H1 (cell line): ENCODE measurements around the gene GRK5. TPM values are rescaled to one million over a fixed set of nuclear protein-coding genes. Genes with fewer than 3 reads are reported as not detected.

Source experiments
- CTCF ChIA-PET: fragments of 300-600 bp; sonication (Branson Sonifier 250); formaldehyde crosslinking; loops from one replicate; lab custom pipeline; 2021; ENCODE audit not compliant: partially characterized antibody; lab: Charles Lee
- POLR2A ChIA-PET: fragments of 300-600 bp; sonication (Branson Sonifier 250); formaldehyde crosslinking; loops from one replicate; lab custom pipeline; 2021; ENCODE audit warnings: inconsistent platforms; ENCODE audit not compliant: partially characterized antibody; lab: Charles Lee
- DNase-seq, 2 experiments: peaks; one replicate each; pipeline versions ENCODE4 v3.0.0 to v3.0.0-alpha.2; 2010 to 2022; ENCODE audit warnings: low spot score in 2 of 2, low read depth in 1 of 2, mixed read lengths in 1 of 2
- FAIRE-seq: peaks from 2 replicates; lab custom pipeline; 2011; peaks lifted over from hg19 to GRCh38; lab: Jason Lieb, UNC
- H2AFZ ChIP-seq: 2 replicates; pipeline ENCODE4 v1.8.1; 2012; ENCODE audit warnings: low read length, inconsistent platforms
- H2AK5ac ChIP-seq: 2 replicates; pipeline ENCODE4 v1.6.1; 2013; ENCODE audit warnings: low read depth, low read length
- H2BK120ac ChIP-seq: replicated peaks from 2 replicates; pipeline ENCODE3; 2013; ENCODE audit warnings: low read depth, low read length, inconsistent platforms
- H2BK12ac ChIP-seq: 2 replicates; pipeline ENCODE4 v1.6.1; 2013; ENCODE audit warnings: low read depth, low read length
- H2BK15ac ChIP-seq: 2 replicates; pipeline ENCODE4 v1.6.1; 2013; ENCODE audit warnings: low read length
- H2BK20ac ChIP-seq: 2 replicates; pipeline ENCODE4 v1.6.1; 2013; ENCODE audit warnings: low read length
- H2BK5ac ChIP-seq: 2 replicates; pipeline ENCODE4 v1.6.1; 2013; ENCODE audit warnings: low read depth, low read length
- H3K14ac ChIP-seq: 2 replicates; pipeline ENCODE4 v1.6.1; 2013; ENCODE audit warnings: inconsistent platforms; ENCODE audit not compliant: insufficient read length
- H3K18ac ChIP-seq: 2 replicates; pipeline ENCODE4 v1.6.1; 2013; ENCODE audit warnings: low read length; ENCODE audit errors: extremely low read depth
- H3K23ac ChIP-seq: 2 replicates; pipeline ENCODE4 v1.6.1; 2013; ENCODE audit warnings: inconsistent platforms; ENCODE audit not compliant: insufficient read length
- H3K23me2 ChIP-seq: 2 replicates; pipeline ENCODE4 v1.6.1; 2013; ENCODE audit warnings: low read depth, low read length
- H3K27ac ChIP-seq: 2 replicates; pipeline ENCODE4 v1.6.1; 2011; ENCODE audit warnings: low read depth, low read length, inconsistent platforms
- H3K27me3 ChIP-seq, 4 experiments: replicated peaks in 1 of 4; 1 replicate in 1 of 4; 2 replicates in 3 of 4; pipeline versions ENCODE4 v1.6.1 to v1.8.1; 2011 to 2013; ENCODE audit warnings: low read length in 3 of 4, mild to moderate bottlenecking in 3 of 4, inconsistent platforms in 2 of 4, mixed read lengths in 2 of 4, moderate library complexity in 1 of 4; ENCODE audit not compliant: control insufficient read depth in 3 of 4, insufficient read depth in 3 of 4; ENCODE audit errors: extremely low read depth in 1 of 4
- H3K36me3 ChIP-seq, 4 experiments: 2 replicates each; pipeline versions ENCODE4 v1.6.1 to v1.8.1; 2011 to 2013; ENCODE audit warnings: mild to moderate bottlenecking in 4 of 4, low read length in 3 of 4, moderate library complexity in 2 of 4, control low read depth in 1 of 4, inconsistent platforms in 1 of 4; ENCODE audit not compliant: insufficient read depth in 4 of 4, control insufficient read depth in 2 of 4
- H3K4ac ChIP-seq: replicated peaks from 2 replicates; pipeline ENCODE3; 2013; ENCODE audit warnings: low read length, low read depth, mixed read lengths, inconsistent platforms; ENCODE audit not compliant: insufficient read length
- H3K4me1 ChIP-seq, 4 experiments: replicated peaks in 1 of 4; 1 replicate in 1 of 4; 2 replicates in 3 of 4; pipeline versions ENCODE4 v1.6.1 to v1.8.1; 2011 to 2013; ENCODE audit warnings: low read length in 3 of 4, inconsistent platforms in 2 of 4, mixed read lengths in 1 of 4; ENCODE audit not compliant: insufficient read depth in 4 of 4, control insufficient read depth in 3 of 4
- H3K4me2 ChIP-seq, 2 experiments: 2 replicates each; pipeline versions ENCODE4 v1.6.1 to v1.8.1; 2011 to 2013; ENCODE audit warnings: low read depth in 2 of 2, low read length in 2 of 2, control low read depth in 1 of 2, inconsistent platforms in 1 of 2, mild to moderate bottlenecking in 1 of 2; ENCODE audit not compliant: insufficient read depth in 1 of 2
- H3K4me3 ChIP-seq, 4 experiments: fragments of 200-600, 300-600 bp in 1 of 4; sonication (generic), shearing (Covaris generic), sonication (Bioruptor Twin) in 1 of 4; 2 replicates each; pipeline versions ENCODE4 v1.5.1 to v1.8.1; 2011 to 2016; ENCODE audit warnings: low read length in 4 of 4, low read depth in 3 of 4, control low read depth in 2 of 4, inconsistent platforms in 2 of 4, mild to moderate bottlenecking in 2 of 4, mixed read lengths in 1 of 4, moderate library complexity in 1 of 4; ENCODE audit not compliant: insufficient read depth in 2 of 4; ENCODE audit errors: extremely low read depth in 1 of 4
- H3K56ac ChIP-seq: replicated peaks from 2 replicates; pipeline ENCODE3; 2013; ENCODE audit warnings: low read depth, mild to moderate bottlenecking, mixed read lengths, low read length, inconsistent platforms; ENCODE audit not compliant: insufficient read length
- H3K79me1 ChIP-seq: 2 replicates; pipeline ENCODE4 v1.6.1; 2013; ENCODE audit warnings: low read depth, low read length, control low read depth
- H3K79me2 ChIP-seq, 2 experiments: 2 replicates each; pipeline versions ENCODE4 v1.6.1 to v1.8.1; 2012 to 2013; ENCODE audit warnings: low read length in 2 of 2, mild to moderate bottlenecking in 2 of 2, inconsistent platforms in 1 of 2; ENCODE audit not compliant: insufficient read depth in 2 of 2, control insufficient read depth in 1 of 2
- H3K9ac ChIP-seq, 4 experiments: replicated peaks in 1 of 4; 1 replicate in 1 of 4; 2 replicates in 3 of 4; pipeline versions ENCODE4 v1.6.1 to v1.8.1; 2011 to 2013; ENCODE audit warnings: low read depth in 3 of 4, low read length in 3 of 4, control low read depth in 2 of 4, mild to moderate bottlenecking in 2 of 4, moderate library complexity in 2 of 4, inconsistent platforms in 1 of 4; ENCODE audit errors: extremely low read depth in 1 of 4
- H3K9me3 ChIP-seq, 2 experiments: 2 replicates each; pipeline versions ENCODE4 v1.6.1 to v1.8.1; 2012 to 2013; ENCODE audit warnings: mild to moderate bottlenecking in 2 of 2, moderate library complexity in 2 of 2, control low read depth in 1 of 2, inconsistent platforms in 1 of 2, low read depth in 1 of 2, low read length in 1 of 2, mixed read lengths in 1 of 2; ENCODE audit not compliant: insufficient read depth in 2 of 2
- H4K20me1 ChIP-seq, 2 experiments: replicated peaks in 1 of 2; 2 replicates each; pipeline versions ENCODE3 to v1.8.1; 2011 to 2013; ENCODE audit warnings: inconsistent platforms in 2 of 2, low read length in 2 of 2, mild to moderate bottlenecking in 1 of 2; ENCODE audit not compliant: insufficient read depth in 2 of 2, control insufficient read depth in 1 of 2
- H4K5ac ChIP-seq: 2 replicates; pipeline ENCODE4 v1.6.1; 2013; ENCODE audit warnings: low read length, low read depth, mixed read lengths, inconsistent platforms; ENCODE audit not compliant: insufficient read length
- H4K8ac ChIP-seq: 2 replicates; pipeline ENCODE4 v1.8.0; 2013; ENCODE audit warnings: mild to moderate bottlenecking, moderate library complexity, low read length, inconsistent platforms; ENCODE audit not compliant: insufficient read depth; ENCODE audit errors: extremely low read depth
- H4K91ac ChIP-seq: replicated peaks from 2 replicates; pipeline ENCODE3; 2013; ENCODE audit warnings: low read length, mixed read lengths, inconsistent platforms; ENCODE audit not compliant: insufficient read length
- HDAC6 ChIP-seq: IDR thresholded peaks from one replicate; pipeline ENCODE4 v1.7.1; 2012; ENCODE audit warnings: low read depth, mild to moderate bottlenecking, inconsistent platforms, low read length, moderate library complexity
- JUN ChIP-seq: IDR thresholded peaks from 2 replicates; pipeline ENCODE4 v1.6.1; 2011; ENCODE audit warnings: low read depth, mild to moderate bottlenecking, improper control_type of control experiment, low read length
- POLR2AphosphoS5 ChIP-seq: IDR thresholded peaks from 2 replicates; pipeline ENCODE4 v1.6.1; 2011; ENCODE audit warnings: low read depth, low read length
- RNF2 ChIP-seq: fragments of 200-900, 300-1000 bp; sonication (generic); IDR thresholded peaks from 2 replicates; pipeline ENCODE4 v1.7.1; 2016; ENCODE audit warnings: borderline replicate concordance, low read depth, mild to moderate bottlenecking, antibody characterized with exemption, low read length; ENCODE audit not compliant: poor library complexity, severe bottlenecking; ENCODE audit errors: missing control alignments
- SP4 ChIP-seq: IDR thresholded peaks from 2 replicates; pipeline ENCODE4 v1.6.1; 2012; ENCODE audit warnings: low read length, inconsistent platforms
- TAF1 ChIP-seq: IDR thresholded peaks from 2 replicates; pipeline ENCODE4 v1.6.1; 2011; ENCODE audit warnings: mild to moderate bottlenecking, low read depth, low read length
- WGBS, 2 experiments: shearing (Covaris generic) in 1 of 2; methylation state at CpG; one replicate each; pipeline versions ENCODE4 v1.1.6 to v1.1.7; 2013 to 2015; ENCODE audit warnings: low lambda C conversion rate in 2 of 2, mixed read lengths in 2 of 2, inconsistent platforms in 1 of 2, low coverage in 1 of 2, missing lambda C conversion rate in 1 of 2; ENCODE audit not compliant: insufficient replicate concordance in 2 of 2, insufficient coverage in 1 of 2, insufficient read length in 1 of 2; ENCODE audit errors: extremely low coverage in 1 of 2, missing lambda C conversion rate in 1 of 2; 5-methylcytosine and 5-hydroxymethylcytosine counted together
- polyA plus RNA-seq, 7 experiments: library from polyadenylated mRNA; depleted of rRNA in 3 of 7; stranded (reverse) in 5 of 7; unstranded in 2 of 7; fragments of >200 nt in 5 of 7; fragments of 200-250 nt in 2 of 7; gene quantifications; 1 replicate in 5 of 7; 2 replicates in 1 of 7; 4 replicates in 1 of 7; pipeline versions ENCODE4 v1.2.1 to v1.2.3, GENCODE V29; 2011 to 2013; ENCODE audit warnings: missing spikeins in 2 of 7, mixed read lengths in 2 of 7
- total RNA-seq: library from RNA; stranded (reverse); fragmentation: NEBNext Ultra II Directional; extraction: Animal tissue kit (Norgen Biotek cat#: 25700); gene quantifications from 2 replicates; pipeline ENCODE4 v1.2.1, GENCODE V29; 2021

Gene GRK5
- total and polyA plus RNA-seq, 2 of the 8 experiments (the other 6 are each of a cell fraction or from before 2014, with no cell fraction given), result 0.54 to 2.5 TPM

- Histone ChIP-seq H3K23me2 (peaks cover 8% of the 10 kb centered on the region; the same call in 1 of the 2 replicates), H3K23ac (no peak overlapping the region), H2BK15ac (no peak overlapping the region), H3K4me1 (peaks cover 0 to 2% (median 0%) of the 10 kb centered on the region in 4 experiments; a peak in 1 of 7 replicates), H3K18ac (no peak overlapping the region), H2BK12ac (no peak overlapping the region), H3K79me1 (no peaks in the 10 kb centered on the region), H3K9me3 (no peaks in the 10 kb centered on the region), H2BK120ac (no peak overlapping the region), H4K91ac (no peak overlapping the region), H3K14ac (no peak overlapping the region), H3K79me2 (no peaks in the 10 kb centered on the region), H2BK20ac (no peak overlapping the region), H2AK5ac (no peak overlapping the region), H3K4ac (no peak overlapping the region), H3K4me2 (no peak overlapping the region), H3K4me3 (no peak overlapping the region), H2AFZ (no peak overlapping the region), H4K5ac (no peak overlapping the region), H3K56ac (no peak overlapping the region), H4K20me1 (peaks cover 0 to 4% of the 10 kb centered on the region in 2 experiments), H2BK5ac (no peak overlapping the region), H3K27me3 (no peaks in the 10 kb centered on the region), H4K8ac (peak overlapping the region; percentile 75; the same call in 1 of the 2 replicates), H3K27ac (no peak overlapping the region), H3K9ac (no peak overlapping the region), H3K36me3 (no peaks in the 10 kb centered on the region)
- POLR2A ChIA-PET, result no interaction called here
- CTCF ChIA-PET, result interaction anchor here (0.6 to 2.0 kb wide), 6 partner anchors 9 to 132 kb away, joined by 3 to 8 read pairs (median 4); no protein-coding TSS in a partner anchor
- FAIRE-seq (no peak), DNase-seq (no peak)
- 95% methylated on average over 17 of the region's 18 CpGs; no CpG with 5 or more reads in 1 of the 2 experiments for WGBS, 2 experiments
- TF ChIP-seq POLR2AphosphoS5 (no peak), JUN (no peak), HDAC6 (no peak), RNF2 (no peak), TAF1 (no peak), SP4 (no peak)
Measured at GRCh38 chr10:119391440-119392251, 184.3 kb downstream of the GRK5 start.
